HFFc6 (cell line): Measurements from ENCODE around the gene CYTH3. TPM values are rescaled to one million over a fixed set of nuclear protein-coding genes. Genes with fewer than 3 reads are reported as not detected.

ENCODE experiments used
- DNase-seq: peaks from one replicate; pipeline ENCODE4 v3.0.0-alpha.2; 2018
- H3K27ac Mint-ChIP-seq: 2 replicates; pipeline ENCODE4 v1.8.0; 2020; ENCODE audit warnings: mild to moderate bottlenecking, mixed read lengths
- H3K27me3 Mint-ChIP-seq: 2 replicates; pipeline ENCODE4 v1.8.0; 2021; ENCODE audit warnings: mild to moderate bottlenecking, moderate library complexity, mixed read lengths; ENCODE audit not compliant: insufficient read depth
- H3K36me3 Mint-ChIP-seq: 2 replicates; pipeline ENCODE4 v1.8.0; 2021; ENCODE audit warnings: low read depth, mixed read lengths
- H3K4me1 Mint-ChIP-seq: 2 replicates; pipeline ENCODE4 v1.8.0; 2020; ENCODE audit warnings: low read depth, mixed read lengths
- H3K4me3 Mint-ChIP-seq: 2 replicates; pipeline ENCODE4 v1.8.0; 2020; ENCODE audit warnings: mild to moderate bottlenecking, moderate library complexity, mixed read lengths
- H3K9me3 Mint-ChIP-seq: 2 replicates; pipeline ENCODE4 v1.8.0; 2020; ENCODE audit warnings: mild to moderate bottlenecking, mixed read lengths
- total RNA-seq, 6 experiments: library from RNA; stranded (reverse); fragmentation: NEBNext Ultra II Directional; extraction: Animal tissue kit (Norgen Biotek cat#: 25700); gene quantifications; 2 replicates in 1 of 6; 3 replicates in 5 of 6; pipeline ENCODE4 v1.2.3, GENCODE V29; 2021
- TF ChIP-seq, protein P1 (sequence below): fragments of 200-600 bp; sonication (generic); IDR thresholded peaks from 2 replicates; pipeline ENCODE4 v1.5.0; 2021; ENCODE audit warnings: antibody characterized with exemption, mild to moderate bottlenecking

The CYTH3 gene
- total RNA-seq, 6 experiments from 2014 or later, result 38.6 to 53.6 (median 47.9) TPM

DNA sequence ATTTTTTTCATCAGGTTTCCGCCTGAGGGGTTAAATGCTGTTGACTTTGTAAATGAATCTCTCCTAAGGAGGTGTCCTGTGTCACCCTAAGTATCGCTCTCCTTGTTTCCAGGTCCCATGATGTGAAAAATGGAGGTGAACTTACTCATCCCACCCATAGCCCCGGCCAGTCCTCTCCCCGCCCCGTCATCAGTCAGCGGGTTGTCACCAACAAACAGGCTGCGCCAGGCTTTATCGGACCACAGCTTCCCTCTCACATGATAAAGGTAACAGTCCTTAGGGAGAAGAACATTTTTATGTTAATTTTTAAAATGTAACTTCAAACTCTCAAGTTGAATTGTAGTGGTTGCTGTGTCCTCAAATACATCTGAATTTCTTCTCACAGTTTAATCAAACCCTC is 124.8 kb downstream of the CYTH3 start:
- TF ChIP-seq, protein P1, sequence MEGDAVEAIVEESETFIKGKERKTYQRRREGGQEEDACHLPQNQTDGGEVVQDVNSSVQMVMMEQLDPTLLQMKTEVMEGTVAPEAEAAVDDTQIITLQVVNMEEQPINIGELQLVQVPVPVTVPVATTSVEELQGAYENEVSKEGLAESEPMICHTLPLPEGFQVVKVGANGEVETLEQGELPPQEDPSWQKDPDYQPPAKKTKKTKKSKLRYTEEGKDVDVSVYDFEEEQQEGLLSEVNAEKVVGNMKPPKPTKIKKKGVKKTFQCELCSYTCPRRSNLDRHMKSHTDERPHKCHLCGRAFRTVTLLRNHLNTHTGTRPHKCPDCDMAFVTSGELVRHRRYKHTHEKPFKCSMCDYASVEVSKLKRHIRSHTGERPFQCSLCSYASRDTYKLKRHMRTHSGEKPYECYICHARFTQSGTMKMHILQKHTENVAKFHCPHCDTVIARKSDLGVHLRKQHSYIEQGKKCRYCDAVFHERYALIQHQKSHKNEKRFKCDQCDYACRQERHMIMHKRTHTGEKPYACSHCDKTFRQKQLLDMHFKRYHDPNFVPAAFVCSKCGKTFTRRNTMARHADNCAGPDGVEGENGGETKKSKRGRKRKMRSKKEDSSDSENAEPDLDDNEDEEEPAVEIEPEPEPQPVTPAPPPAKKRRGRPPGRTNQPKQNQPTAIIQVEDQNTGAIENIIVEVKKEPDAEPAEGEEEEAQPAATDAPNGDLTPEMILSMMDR, result no peak
- Mint-ChIP-seq H3K9me3 (no peaks in the 10 kb centered on the region), H3K4me1 (no peaks in the 10 kb centered on the region), H3K36me3 (peaks cover 45% of the 10 kb centered on the region), H3K27ac (no peak overlapping the region), H3K27me3 (no peaks in the 10 kb centered on the region; the same call in none of the 2 replicates), H3K4me3 (no peak overlapping the region)
- DNase-seq, result no peak

DNA sequence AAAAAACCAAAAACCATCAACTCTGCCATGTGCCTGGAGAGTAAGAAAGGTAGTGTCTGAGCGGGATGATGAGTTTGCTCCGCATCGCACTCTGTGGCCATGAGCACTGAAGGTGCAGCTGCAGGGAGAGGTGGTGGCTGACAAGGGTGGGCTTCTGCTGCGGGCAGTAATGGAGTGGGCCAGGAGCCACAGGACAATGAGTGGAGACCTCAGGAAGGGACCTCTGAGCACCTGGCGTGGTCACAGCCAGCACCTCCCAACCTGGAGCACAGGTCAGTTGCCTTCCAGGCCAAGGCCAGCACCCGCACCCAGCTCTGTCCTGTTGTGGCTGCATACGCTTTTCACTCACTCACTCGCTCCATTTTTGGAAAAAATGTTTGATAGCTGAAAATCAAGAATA is 125.8 kb downstream of the CYTH3 start:
- H3K4me3 Mint-ChIP-seq, result no peak overlapping the region
- no peak for DNase-seq
- no peaks in the 10 kb centered on the region; the same call in none of the 2 replicates for H3K27me3 Mint-ChIP-seq
- no peak overlapping the region for H3K27ac Mint-ChIP-seq
- no peaks in the 10 kb centered on the region for H3K4me1 Mint-ChIP-seq
- no peaks in the 10 kb centered on the region for H3K9me3 Mint-ChIP-seq
- peaks cover 38% of the 10 kb centered on the region for H3K36me3 Mint-ChIP-seq
- TF ChIP-seq, protein P1, result no peak

DNA sequence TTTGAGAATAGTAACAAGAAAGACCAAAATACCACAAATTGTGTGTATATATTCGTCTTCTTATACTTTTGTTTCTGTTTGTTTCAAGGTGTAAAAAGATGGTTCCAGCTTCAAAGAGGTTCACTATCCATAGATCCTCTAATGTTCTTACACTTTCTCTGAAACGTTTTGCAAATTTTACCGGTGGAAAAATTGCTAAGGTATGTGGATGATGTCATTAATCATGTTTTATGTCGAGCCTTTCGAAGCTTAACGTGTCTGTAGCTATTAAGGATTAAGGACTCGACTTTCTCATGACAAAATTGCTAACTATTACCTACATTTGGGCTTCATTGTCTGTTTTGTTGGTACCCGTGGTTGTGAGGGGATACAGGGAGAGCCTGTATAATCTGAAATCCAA is 128.4 kb downstream of the CYTH3 start:
- Mint-ChIP-seq H3K36me3 (peaks cover 40% of the 10 kb centered on the region), H3K4me3 (no peak overlapping the region), H3K4me1 (no peaks in the 10 kb centered on the region)

DNA sequence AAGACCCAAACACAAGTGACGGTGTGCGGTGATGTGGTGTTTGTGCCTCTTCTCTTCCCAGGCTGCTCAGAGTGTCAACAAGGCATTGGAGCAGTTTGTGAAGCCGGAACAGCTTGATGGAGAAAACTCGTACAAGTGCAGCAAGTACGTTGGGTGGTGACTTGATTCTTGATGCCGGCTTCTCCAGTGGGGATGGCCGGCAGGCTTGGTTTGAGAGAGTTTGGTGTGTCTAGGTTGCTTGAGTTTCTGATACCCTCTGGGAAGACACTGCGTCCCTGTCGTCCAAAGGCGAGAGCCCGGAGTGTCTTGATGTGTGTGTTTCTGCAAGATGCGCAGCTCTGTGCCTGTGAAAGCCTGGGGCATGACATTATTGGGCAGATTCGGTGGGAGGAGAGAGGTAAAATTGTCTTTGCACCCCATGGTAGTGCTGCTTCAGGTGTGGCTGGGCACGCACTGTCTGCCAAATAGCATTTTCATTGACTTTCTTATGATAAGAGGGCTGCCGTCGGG is 129.5 kb downstream of the CYTH3 start:
- no peak overlapping the region for H3K27ac Mint-ChIP-seq
- H3K36me3 Mint-ChIP-seq, result peaks cover 35% of the 10 kb centered on the region
- TF ChIP-seq, protein P1, result no peak
- H3K27me3 Mint-ChIP-seq, result peaks cover 3% of the 10 kb centered on the region
- no peaks in the 10 kb centered on the region for H3K9me3 Mint-ChIP-seq
- no peak overlapping the region for H3K4me3 Mint-ChIP-seq
- no peaks in the 10 kb centered on the region for H3K4me1 Mint-ChIP-seq
- DNase-seq, result no peak

More for the DNA sequence above, 128.4 kb downstream of the CYTH3 start:
- TF ChIP-seq, protein P1, result no peak
- no peak for DNase-seq
- Mint-ChIP-seq H3K9me3 (no peaks in the 10 kb centered on the region), H3K27ac (no peak overlapping the region), H3K27me3 (peaks cover 3% of the 10 kb centered on the region)

DNA sequence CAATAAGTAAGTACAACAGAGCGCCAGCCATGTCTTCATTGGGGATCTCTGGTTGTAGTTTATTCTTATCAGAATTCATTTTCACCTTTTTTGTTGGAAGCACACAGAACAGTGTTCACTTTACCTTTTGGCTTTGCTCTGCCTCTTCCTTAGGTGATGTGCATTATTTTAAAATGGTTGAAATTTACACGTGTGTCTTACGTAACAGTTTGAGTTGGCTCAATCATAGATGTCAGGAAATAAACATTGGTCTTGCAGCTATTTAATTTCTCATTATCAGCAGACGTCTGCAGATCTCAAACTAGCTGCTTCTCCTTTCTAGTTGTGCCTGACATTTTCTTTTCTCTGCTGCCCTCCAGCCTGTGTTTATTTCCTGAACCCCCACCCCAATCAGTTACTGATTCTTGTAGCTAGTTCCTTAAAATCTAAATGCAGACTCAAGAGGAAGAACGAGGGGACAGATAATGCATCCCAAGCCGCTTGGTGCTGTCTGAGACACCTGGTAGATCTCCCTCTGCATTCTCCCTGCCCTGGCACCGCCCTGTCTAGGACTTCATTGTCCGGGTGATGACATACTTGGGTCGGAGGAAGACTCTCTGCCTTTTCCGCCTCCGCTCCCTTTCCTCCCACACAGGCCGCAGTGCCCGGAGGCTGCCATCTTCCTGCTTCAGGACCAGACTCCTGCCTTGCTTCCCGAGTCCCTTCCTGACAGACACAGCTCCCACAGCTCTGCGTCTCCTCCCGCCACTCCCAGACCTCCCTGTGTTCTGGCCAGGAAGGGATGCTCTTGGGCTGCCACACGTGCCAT is 133.0 kb downstream of the CYTH3 start:
- no peaks in the 10 kb centered on the region for H3K4me1 Mint-ChIP-seq
- H3K27ac Mint-ChIP-seq, result no peak overlapping the region
- H3K9me3 Mint-ChIP-seq, result no peaks in the 10 kb centered on the region
- no peak for DNase-seq
- H3K4me3 Mint-ChIP-seq, result no peak overlapping the region
- peaks cover 15% of the 10 kb centered on the region for H3K36me3 Mint-ChIP-seq
- TF ChIP-seq, protein P1, result no peak
- peaks cover 3% of the 10 kb centered on the region for H3K27me3 Mint-ChIP-seq
